Jurkat, Clone E6-1 (cell line): ENCODE data around the gene C9orf78.
"Not testable (repeated sequence)": the region's sequence is repeated elsewhere in the genome, so short reads cannot be mapped to it uniquely, and the experiment has no call there.

Source experiments
- DNase-seq: peaks from one replicate; pipeline ENCODE4 v3.0.0-alpha.2; 2011; ENCODE audit warnings: low read depth, low spot score
- H3K4me3 ChIP-seq: 2 replicates; pipeline ENCODE4 v1.5.1; 2011; ENCODE audit warnings: mild to moderate bottlenecking, low read length, control low read depth, moderate library complexity

Gene C9orf78

GRCh38 chr9:129822898-129823541 is 12.1 kb downstream of the C9orf78 start:
- H3K4me3 ChIP-seq: peak overlapping the region; percentile 76
- DNase-seq: peak; percentile 41

DNA sequence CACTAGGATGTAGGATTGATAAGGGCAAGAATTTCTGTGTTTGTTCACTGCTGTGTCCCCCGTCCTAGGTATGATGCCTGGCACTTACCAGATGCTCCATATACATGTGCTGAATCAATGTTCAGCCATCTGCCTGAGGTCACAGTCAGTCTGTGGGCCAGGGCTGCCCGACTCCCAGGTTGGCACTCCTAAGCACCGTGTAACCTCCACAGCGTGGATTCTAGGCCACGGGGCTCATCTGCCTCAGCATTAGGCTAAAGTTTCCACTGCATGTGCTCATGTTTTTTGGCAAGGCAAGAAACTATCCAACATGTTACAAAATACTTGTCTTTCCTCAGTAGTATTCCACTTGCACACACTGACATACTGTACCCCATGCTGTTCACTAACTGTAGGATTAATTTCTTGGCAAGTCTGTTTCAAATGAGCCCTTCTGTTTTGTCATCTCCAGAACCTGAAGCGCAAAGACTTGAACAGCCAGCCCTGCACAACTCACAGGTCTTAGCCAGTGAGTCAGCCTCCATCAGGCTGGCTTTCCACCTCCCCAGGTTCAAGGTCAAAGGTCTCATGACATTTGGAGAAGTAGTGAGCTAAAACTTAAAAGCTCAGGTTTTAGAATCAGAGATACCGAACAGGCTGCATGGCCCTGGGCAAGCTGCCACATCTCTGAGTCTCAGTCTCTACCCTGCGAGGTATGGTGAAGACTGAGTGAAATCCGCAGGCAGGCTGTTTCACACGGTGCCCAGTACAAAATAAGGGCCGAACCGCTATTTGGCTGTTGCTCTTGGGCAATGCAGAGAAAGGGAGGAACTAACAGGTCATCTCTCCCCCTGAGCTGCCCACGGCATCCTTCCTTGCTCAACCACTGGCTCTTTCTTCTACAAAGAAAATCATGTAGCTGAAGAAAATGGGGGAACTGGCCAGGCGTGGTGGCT is 18.3 kb downstream of the C9orf78 start:
- no peak overlapping the region for H3K4me3 ChIP-seq
- no peak for DNase-seq

GRCh38 chr9:129815278-129815677 is 19.8 kb downstream of the C9orf78 start:
- DNase-seq: no peak

GRCh38 chr9:129814432-129815223 is 20.4 kb downstream of the C9orf78 start:
- DNase-seq: no peak
- no peak overlapping the region for H3K4me3 ChIP-seq

More at GRCh38 chr9:129815278-129815677, 19.8 kb downstream of the C9orf78 start:
- no peak overlapping the region for H3K4me3 ChIP-seq

GRCh38 chr9:129813661-129814060 is 21.4 kb downstream of the C9orf78 start:
- H3K4me3 ChIP-seq: no peak overlapping the region
- no peak for DNase-seq

DNA sequence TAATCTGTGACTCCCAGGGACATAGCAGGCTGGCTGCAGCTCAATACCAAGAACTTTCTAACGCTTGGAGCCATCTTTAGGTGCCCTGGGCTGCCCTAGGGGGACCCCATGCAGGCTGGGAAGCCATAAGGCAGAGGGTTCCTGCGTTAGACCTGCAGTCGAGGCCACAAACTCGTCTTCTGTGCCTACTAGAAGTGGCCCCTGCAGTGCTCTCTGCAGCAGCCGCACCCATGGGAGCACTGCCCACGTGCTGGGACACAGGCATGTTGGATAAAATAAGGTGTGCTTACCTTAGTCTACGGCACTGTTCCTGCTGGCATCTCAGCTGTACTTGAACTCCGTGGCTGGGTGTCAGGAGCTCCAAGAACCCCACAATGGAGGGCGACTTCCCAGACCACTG is 22.7 kb downstream of the C9orf78 start:
- no peak for DNase-seq
- H3K4me3 ChIP-seq: no peak overlapping the region

GRCh38 chr9:129811967-129812363 is 23.1 kb downstream of the C9orf78 start:
- no peak overlapping the region for H3K4me3 ChIP-seq
- no peak for DNase-seq

- no peak for DNase-seq
- H3K4me3 ChIP-seq: no peak overlapping the region
Observed at GRCh38 chr9:129810788-129811187, 24.3 kb downstream of the C9orf78 start.

DNA sequence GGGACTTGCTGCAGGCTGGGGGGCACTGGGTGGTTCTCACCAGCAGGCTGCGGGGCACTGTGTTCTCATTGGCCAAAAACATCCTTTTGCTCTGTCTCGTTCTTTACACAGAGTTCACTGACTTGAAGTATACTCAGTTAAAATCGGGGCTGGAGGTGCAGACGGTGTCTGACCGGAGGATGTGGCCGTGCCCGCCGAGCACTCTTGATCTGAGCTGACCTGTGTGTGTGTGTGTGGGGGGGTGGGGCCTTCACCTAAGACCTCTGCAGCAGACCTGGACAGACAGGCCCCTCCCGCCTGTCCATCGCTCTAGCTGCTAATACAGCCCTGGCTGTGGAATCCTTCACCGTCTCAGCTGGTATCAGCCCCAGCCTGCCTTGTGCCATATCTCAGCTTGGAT is 25.0 kb downstream of the C9orf78 start:
- no peak overlapping the region for H3K4me3 ChIP-seq
- no peak for DNase-seq

- no peak overlapping the region for H3K4me3 ChIP-seq
- no peak for DNase-seq
Observed at GRCh38 chr9:129809346-129809745, 25.7 kb downstream of the C9orf78 start.

- no peak for DNase-seq
- no peak overlapping the region for H3K4me3 ChIP-seq
Observed at GRCh38 chr9:129806061-129806460, 29.0 kb downstream of the C9orf78 start.

DNA sequence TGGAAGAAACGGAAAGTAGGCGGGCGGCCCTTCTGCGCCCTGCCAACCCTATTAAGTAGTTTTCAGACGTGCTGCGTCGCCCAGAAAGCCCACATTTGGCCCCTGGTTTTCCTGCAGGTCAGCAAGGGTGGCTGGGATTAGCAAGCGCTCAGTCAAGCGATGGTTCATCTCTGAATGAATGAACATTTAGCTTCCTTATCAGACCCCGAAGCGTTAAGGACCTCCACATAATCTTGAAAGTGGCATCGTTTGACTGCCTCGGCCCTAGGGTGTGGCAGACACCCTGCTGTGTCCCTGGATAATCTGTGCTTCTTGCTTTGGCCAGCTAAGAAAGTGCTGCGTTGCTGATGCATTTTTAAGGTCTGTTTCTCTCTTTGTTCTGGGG is 31.4 kb downstream of the C9orf78 start:
- DNase-seq: no peak
- peak overlapping the region; percentile 56 for H3K4me3 ChIP-seq

DNA sequence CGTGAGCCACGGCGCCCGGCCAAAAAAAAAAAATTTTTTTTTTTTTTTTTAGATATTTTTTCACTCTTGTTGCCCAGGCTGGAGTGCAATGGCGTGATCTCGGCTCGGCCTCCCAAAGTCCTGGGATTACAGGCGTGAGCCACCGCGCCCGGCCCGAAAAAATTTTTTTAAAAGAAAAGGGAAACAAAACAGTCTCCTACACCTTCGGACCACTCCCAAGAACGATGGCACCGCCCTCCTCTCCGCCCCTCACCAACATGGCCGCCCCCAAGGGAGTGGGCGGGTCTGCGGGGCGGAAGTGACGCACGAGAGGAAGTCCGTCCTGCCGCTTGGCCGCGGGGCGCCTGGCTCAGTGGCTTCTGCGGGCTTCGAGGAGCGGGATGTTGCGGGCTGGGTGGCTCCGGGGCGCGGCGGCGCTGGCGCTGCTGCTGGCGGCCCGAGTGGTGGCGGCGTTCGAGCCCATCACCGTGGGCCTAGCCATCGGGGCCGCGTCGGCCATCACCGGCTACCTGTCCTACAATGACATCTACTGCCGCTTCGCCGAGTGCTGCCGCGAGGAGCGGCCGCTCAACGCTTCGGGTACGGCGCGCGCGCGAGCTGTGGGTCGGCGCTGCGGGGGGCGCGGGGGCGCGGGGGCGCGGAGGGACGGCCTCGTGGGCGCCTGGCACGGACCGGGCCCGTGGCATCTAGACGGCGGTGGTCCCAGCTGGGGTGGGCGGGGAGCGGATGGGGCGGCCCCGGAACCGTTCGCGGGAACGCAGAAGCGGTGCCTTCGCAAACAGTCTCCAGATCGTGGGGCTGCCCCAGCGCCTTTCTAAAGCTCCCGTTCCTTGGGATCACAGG is 32.0 kb downstream of the C9orf78 start, which contains the start of gene TOR1B:
TOR1B (plus strand) TSS at position 352 of the 843 bp plus-strand sequence; CDS start at position 381, 29 bp downstream.
- peak within 1 kb of the TSS; percentile 56 for H3K4me3 ChIP-seq
- peak; percentile 88 for DNase-seq

GRCh38 chr9:129801504-129801903 is 33.6 kb downstream of the C9orf78 start:
- no peak overlapping the region for H3K4me3 ChIP-seq
- DNase-seq: no peak

DNA sequence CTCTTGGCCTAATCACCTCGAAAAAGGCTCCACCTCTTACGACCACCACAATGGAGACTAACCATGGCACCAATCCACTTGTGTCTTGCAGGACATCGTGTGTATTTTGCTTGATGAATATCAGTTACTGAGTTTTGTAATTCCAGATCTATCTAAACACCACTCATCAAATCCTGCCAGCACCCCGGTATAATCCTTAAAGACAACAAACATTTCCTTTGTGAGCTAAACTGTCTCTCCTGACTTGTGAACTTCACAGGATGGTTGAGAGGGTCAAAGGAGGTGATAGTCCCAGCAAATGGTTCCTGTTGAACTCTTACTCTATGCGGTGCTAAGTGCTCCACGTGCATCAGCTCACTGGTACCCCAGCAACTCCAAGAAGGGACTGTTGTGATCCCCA is 36.1 kb downstream of the C9orf78 start:
- DNase-seq: no peak
- H3K4me3 ChIP-seq: no peak overlapping the region

DNA sequence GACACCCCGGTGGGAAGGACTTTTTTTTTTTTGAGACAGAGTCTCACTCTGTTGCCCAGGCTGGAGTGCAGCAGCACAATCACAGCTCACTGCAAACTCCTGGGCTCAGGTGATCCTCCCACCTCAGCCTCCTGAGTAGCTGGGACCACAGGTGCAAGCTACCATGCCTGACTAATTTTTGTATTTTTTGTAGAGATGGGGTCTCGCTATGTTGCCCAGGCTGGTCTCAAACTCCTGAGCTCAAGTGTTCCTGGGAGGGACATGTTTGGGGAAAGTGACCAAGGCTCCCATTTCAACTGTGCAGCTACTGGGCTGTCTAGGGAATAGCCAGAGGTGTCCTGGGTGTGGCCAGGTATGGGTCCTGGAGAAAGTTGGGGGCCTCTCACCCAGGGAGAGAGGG is 39.0 kb downstream of the C9orf78 start:
- H3K4me3 ChIP-seq, DNase-seq: not testable (repeated sequence)

GRCh38 chr9:129794549-129794948 is 40.5 kb downstream of the C9orf78 start:
- DNase-seq: no peak

GRCh38 chr9:129786481-129786880 is 48.6 kb downstream of the C9orf78 start:
- no peak overlapping the region for H3K4me3 ChIP-seq
- DNase-seq: no peak

More at GRCh38 chr9:129794549-129794948, 40.5 kb downstream of the C9orf78 start:
- H3K4me3 ChIP-seq: no peak overlapping the region

GRCh38 chr9:129785866-129786265 is 49.2 kb downstream of the C9orf78 start:
- no peak for DNase-seq
- H3K4me3 ChIP-seq: no peak overlapping the region
